Activated CD4-positive, alpha-beta T cell treated with anti-CD3 and anti-CD28 coated beads for 36 hours (primary cell): ENCODE data around the gene CAMK1D. TPM values are rescaled to one million over a fixed set of nuclear protein-coding genes. Genes with fewer than 3 reads are reported as not detected.

ENCODE experiments used
- ATAC-seq: fragments of 200-7000 bp; cut with Tn5 transposase; one replicate; pipeline ENCODE4 v1.10.0; 2021; ENCODE audit warnings: mild to moderate bottlenecking, moderate library complexity
- CTCF ChIA-PET: fragments of 350-600 bp; sonication (Branson Sonifier 250); formaldehyde crosslinking; loops from one replicate; lab custom pipeline; 2021; ENCODE audit warnings: antibody characterized with exemption; lab: Charles Lee
- POLR2A ChIA-PET: fragments of 350-600 bp; sonication (Branson Sonifier 250); formaldehyde crosslinking; loops from one replicate; lab custom pipeline; 2021; ENCODE audit warnings: antibody characterized with exemption, inconsistent platforms; lab: Charles Lee
- DNase-seq: peaks from one replicate; pipeline ENCODE4 v3.0.0-alpha.2; 2020
- H3K27ac Mint-ChIP-seq: one replicate; pipeline ENCODE4 v1.8.0; 2021; ENCODE audit warnings: mixed read lengths
- H3K27me3 Mint-ChIP-seq: one replicate; pipeline ENCODE4 v1.8.0; 2021; ENCODE audit warnings: mixed read lengths
- H3K36me3 Mint-ChIP-seq: one replicate; pipeline ENCODE4 v1.8.0; 2021; ENCODE audit warnings: low read depth, mixed read lengths
- H3K4me1 Mint-ChIP-seq: one replicate; pipeline ENCODE4 v1.8.0; 2021; ENCODE audit warnings: mixed read lengths
- H3K4me3 Mint-ChIP-seq: one replicate; pipeline ENCODE4 v1.8.0; 2021; ENCODE audit warnings: mild to moderate bottlenecking, moderate library complexity, mixed read lengths
- H3K9me3 Mint-ChIP-seq: one replicate; pipeline ENCODE4 v1.8.0; 2021; ENCODE audit warnings: low read depth, mixed read lengths
- intact Hi-C, 2 experiments: fragments of 100-400 bp; cut with DNase I in 1 of 2; cut with micrococcal nuclease in 1 of 2; formaldehyde crosslinking; loops; one replicate each; pipeline versions ENCODE4 v1.14.2 to v1.15.1; 2022 to 2024; cut with DNase I, micrococcal nuclease
- total RNA-seq, 2 experiments: library from RNA; stranded (reverse); gene quantifications; one replicate each; pipeline ENCODE4 v1.2.3, GENCODE V29; 2021

The CAMK1D gene
- total RNA-seq, 2 experiments from 2014 or later = 16.0 to 16.3 TPM

DNA sequence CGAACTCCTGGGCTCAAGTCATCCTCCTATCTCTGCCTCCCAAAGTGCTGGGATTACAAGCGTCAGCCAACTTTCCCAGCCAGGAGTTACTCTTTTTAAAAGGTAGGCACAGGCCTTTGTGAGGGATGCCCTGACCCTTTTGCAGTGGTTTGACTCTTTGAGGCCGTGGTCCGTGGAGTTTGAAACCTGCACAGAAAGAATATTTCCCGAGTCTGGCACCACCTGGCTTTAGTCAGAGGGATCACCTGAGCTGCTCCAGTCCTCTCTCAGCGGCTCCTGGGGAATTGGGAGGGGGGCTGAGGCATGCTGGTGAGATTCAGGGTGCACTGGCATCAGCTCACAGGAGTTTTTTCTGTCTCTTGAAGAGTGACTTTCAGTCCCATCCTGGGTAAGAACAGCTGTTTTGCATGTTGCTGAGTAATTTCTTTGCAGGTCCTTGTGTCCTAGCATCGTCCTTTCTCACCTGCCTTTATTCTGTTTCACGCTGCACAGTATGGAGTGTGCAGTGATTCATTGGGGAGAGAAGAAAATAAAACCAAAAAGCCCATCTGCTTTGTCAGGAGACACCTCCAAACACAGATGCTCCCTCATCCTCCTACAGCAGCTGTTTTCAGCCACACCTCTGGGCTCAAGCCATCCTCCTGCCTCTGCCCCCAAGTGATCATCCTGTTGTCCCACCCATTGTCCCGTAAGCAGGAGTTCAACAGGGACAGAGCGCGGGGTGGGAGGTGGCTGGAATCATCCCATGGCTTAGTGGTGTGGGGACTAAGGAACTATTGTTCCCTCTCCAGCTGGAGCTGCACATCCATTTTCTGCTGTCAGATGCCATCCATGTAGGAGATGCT, 284.7 kb downstream of the CAMK1D start:
- peak overlapping the region; percentile 94 for H3K27ac Mint-ChIP-seq
- DNase-seq (no peak), ATAC-seq (peak; percentile 3)
- H3K9me3 Mint-ChIP-seq = no peaks in the 10 kb centered on the region
- no peak overlapping the region for H3K4me3 Mint-ChIP-seq
- intact Hi-C loops = no loop called here
- CTCF ChIA-PET = interaction anchor here (0.8 to 2.4 kb wide), 5 partner anchors 12 to 370 kb away, joined by 3 to 6 read pairs (median 3); no protein-coding TSS in a partner anchor
- no peaks in the 10 kb centered on the region for H3K27me3 Mint-ChIP-seq
- H3K4me1 Mint-ChIP-seq = peaks cover 71% of the 10 kb centered on the region
- no peaks in the 10 kb centered on the region for H3K36me3 Mint-ChIP-seq
- POLR2A ChIA-PET = interaction anchor here (0.6 to 1.3 kb wide), 4 partner anchors 43 to 438 kb away, joined by 3 to 4 read pairs (median 4); partner anchors contain the start of genes CDC123 and NUDT5

DNA sequence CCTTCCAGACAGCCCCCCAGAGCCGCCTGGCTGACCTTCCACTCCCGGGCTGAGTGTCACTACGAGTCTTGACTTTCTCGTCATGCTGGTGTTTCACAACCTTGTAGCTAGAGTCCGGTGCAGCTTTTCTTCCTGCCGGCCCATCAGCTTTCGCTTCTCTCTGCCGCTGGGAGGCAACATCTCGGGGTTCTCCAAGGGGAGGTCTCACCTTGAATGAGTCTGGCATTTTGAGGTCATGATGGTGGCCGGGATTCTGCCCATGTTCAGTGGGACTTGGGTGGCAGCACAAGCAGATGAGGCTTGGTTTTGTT, 285.2 kb downstream of the CAMK1D start:
- H3K27ac Mint-ChIP-seq = peak overlapping the region; percentile 94
- POLR2A ChIA-PET = interaction anchor here (0.8 to 1.3 kb wide), 3 partner anchors 44 to 439 kb away, joined by 3 to 4 read pairs (median 3); partner anchors contain the start of genes CDC123 and NUDT5
- CTCF ChIA-PET = interaction anchor here (0.9 to 2.4 kb wide), 4 partner anchors 12 to 370 kb away, joined by 3 to 6 read pairs (median 4); no protein-coding TSS in a partner anchor
- intact Hi-C loops = no loop called here
- H3K4me3 Mint-ChIP-seq = peak overlapping the region; percentile 56
- ATAC-seq (no peak), DNase-seq (peak; percentile 20)
- peaks cover 65% of the 10 kb centered on the region for H3K4me1 Mint-ChIP-seq
- no peaks in the 10 kb centered on the region for H3K27me3 Mint-ChIP-seq
- no peaks in the 10 kb centered on the region for H3K9me3 Mint-ChIP-seq
- H3K36me3 Mint-ChIP-seq = no peaks in the 10 kb centered on the region

DNA sequence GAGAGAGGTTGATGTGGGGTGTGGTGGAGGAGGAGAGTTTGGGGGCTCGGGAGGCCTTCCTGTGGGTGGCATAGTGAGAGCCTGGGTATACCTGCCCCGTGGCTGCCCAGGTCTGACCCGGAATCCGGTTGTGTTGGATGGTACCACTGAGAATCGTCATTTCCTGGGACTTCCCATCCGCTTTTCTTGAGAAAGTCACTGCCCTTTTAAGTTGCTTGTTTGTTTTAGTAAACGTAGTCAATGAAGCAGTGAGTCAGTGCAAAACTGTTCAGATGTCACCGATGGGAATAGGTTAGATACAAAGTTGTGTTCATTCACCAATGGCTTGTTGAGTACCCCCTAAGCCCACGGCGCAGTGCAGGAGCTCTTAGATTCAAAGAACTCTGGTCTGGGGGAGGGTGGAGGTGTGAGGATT, 285.8 kb downstream of the CAMK1D start:
- ChIA-PET CTCF (interaction anchor here (2.2 to 2.4 kb wide), 2 partner anchors 21 to 371 kb away, joined by 5 to 9 read pairs; no protein-coding TSS in a partner anchor), POLR2A (interaction anchor here (0.8 to 1.3 kb wide), 3 partner anchors 44 to 439 kb away, joined by 3 to 4 read pairs (median 4); partner anchors contain the start of genes CDC123 and NUDT5)
- Mint-ChIP-seq H3K27me3 (no peaks in the 10 kb centered on the region), H3K4me1 (peaks cover 59% of the 10 kb centered on the region), H3K27ac (peak overlapping the region; percentile 94), H3K9me3 (no peaks in the 10 kb centered on the region), H3K4me3 (peak overlapping the region; percentile 56), H3K36me3 (no peaks in the 10 kb centered on the region)
- intact Hi-C loops = loop anchor here (1.0 to 5.0 kb wide), 4 partner anchors 21 to 187 kb away; no protein-coding TSS in a partner anchor
- DNase-seq (peak; percentile 70), ATAC-seq (peak; percentile 82)

DNA sequence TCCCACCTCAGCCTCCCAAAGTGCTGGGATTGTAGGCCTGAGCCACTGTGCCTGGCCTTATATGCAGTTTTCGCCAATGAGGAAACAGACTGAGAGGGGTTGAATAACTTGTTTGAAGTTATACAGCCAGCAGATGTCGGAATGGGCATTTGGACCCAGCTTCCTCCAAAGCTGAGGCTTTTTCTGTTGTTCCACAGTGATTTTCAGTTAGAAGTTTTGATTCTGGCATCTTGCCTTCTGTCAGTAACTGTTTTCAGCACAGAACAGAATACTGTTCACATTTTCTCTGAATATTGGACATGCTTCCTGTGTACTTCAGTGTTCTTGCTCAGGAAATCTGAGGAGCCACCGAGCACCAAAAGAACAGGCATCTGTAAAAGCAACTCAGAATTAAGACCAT, 287.2 kb downstream of the CAMK1D start:
- CTCF ChIA-PET = interaction anchor here (2.2 kb wide), 1 partner anchor 20 kb away, joined by 9 read pairs; no protein-coding TSS in a partner anchor
- Mint-ChIP-seq H3K9me3 (no peaks in the 10 kb centered on the region), H3K36me3 (no peaks in the 10 kb centered on the region), H3K27ac (peak overlapping the region; percentile 94), H3K27me3 (no peaks in the 10 kb centered on the region), H3K4me1 (peaks cover 57% of the 10 kb centered on the region), H3K4me3 (no peak overlapping the region)
- DNase-seq (no peak), ATAC-seq (no peak)
- intact Hi-C loops = loop anchor here in 1 of 2 experiments (5.0 kb wide), 1 partner anchor 44 kb away; no protein-coding TSS in a partner anchor
- POLR2A ChIA-PET = interaction anchor here (0.6 kb wide), 1 partner anchor 42 kb away, joined by 3 read pairs; no protein-coding TSS in a partner anchor

DNA sequence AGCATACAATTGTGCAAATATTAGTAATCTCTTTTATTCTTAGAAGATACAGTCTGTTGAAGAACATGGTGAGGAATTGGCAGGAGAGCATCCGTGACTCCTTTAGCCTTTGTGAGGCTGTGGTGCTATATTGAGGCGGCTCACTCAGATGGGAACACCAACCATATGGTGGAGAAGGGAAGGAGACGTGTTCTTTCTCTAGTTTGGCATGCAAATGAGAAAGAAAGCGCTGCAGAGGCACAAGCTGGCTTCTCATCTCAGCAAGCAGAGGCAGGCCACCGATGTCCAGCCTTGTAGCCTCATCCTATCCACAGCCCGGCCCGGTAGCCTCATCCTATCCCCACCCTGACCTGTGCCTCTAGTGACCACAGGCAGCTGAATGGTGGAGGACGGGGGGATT, 288.3 kb downstream of the CAMK1D start:
- DNase-seq (no peak), ATAC-seq (no peak)
- no peak overlapping the region for H3K4me3 Mint-ChIP-seq
- H3K27me3 Mint-ChIP-seq = no peaks in the 10 kb centered on the region
- H3K4me1 Mint-ChIP-seq = peaks cover 59% of the 10 kb centered on the region
- H3K9me3 Mint-ChIP-seq = no peaks in the 10 kb centered on the region
- CTCF ChIA-PET = interaction anchor here (1.9 kb wide), 1 partner anchor 19 kb away, joined by 8 read pairs; no protein-coding TSS in a partner anchor
- POLR2A ChIA-PET = no interaction called here
- H3K36me3 Mint-ChIP-seq = no peaks in the 10 kb centered on the region
- H3K27ac Mint-ChIP-seq = no peak overlapping the region
- intact Hi-C loops = loop anchor here in 1 of 2 experiments (5.0 kb wide), 1 partner anchor 45 kb away; no protein-coding TSS in a partner anchor

DNA sequence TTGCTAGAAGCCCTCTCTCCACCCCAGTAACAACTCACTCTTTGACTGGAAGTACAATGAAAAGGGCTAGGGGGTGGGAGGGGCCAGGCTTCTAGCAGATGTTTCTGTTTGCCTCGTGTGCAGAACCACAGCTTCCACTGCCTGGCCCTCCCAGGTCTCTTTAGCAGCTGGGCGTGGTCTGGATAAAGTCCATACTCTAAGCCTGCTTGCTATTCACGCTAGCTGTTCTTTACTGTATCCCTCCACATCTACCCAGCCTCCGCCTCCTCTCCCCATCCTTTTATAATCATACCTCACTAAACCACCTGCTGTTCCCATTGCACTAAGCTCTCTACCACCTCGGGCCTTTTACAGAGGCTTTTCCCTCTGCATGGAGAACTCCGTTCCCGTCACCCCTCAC, 288.8 kb downstream of the CAMK1D start:
- no peak overlapping the region for H3K4me3 Mint-ChIP-seq
- ChIA-PET CTCF (interaction anchor here (1.9 kb wide), 1 partner anchor 18 kb away, joined by 8 read pairs; no protein-coding TSS in a partner anchor), POLR2A (no interaction called here)
- DNase-seq (peak; percentile 74), ATAC-seq (peak; percentile 49)
- intact Hi-C loops = loop anchor here in 1 of 2 experiments (5.0 kb wide), 1 partner anchor 46 kb away; no protein-coding TSS in a partner anchor
- H3K36me3 Mint-ChIP-seq = no peaks in the 10 kb centered on the region
- H3K9me3 Mint-ChIP-seq = no peaks in the 10 kb centered on the region
- H3K4me1 Mint-ChIP-seq = peaks cover 56% of the 10 kb centered on the region
- no peak overlapping the region for H3K27ac Mint-ChIP-seq
- H3K27me3 Mint-ChIP-seq = no peaks in the 10 kb centered on the region

DNA sequence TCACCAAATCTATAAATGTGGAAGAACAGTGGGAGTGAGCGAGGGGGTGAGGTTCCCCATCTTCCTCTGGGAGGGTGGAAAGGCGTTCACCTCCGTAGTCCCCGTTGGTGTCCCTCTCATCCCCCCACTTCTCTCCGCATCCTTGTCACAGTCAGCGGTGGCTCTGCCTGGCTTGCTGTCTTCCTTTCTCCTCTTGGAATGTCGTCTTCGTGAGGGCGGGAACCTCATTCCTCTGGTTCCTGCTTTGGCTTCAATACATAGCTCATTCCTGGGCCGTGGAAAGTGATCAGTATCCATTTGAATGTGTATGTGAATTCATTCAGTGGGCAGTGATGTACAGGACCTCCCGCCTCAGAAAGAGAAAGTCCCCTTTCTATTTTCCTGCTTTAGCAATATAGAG, 289.4 kb downstream of the CAMK1D start:
- Mint-ChIP-seq H3K27me3 (no peaks in the 10 kb centered on the region), H3K9me3 (no peaks in the 10 kb centered on the region), H3K36me3 (no peaks in the 10 kb centered on the region), H3K27ac (peak overlapping the region; percentile 53), H3K4me1 (peaks cover 60% of the 10 kb centered on the region), H3K4me3 (no peak overlapping the region)
- ChIA-PET POLR2A (interaction anchor here (1.1 kb wide), 1 partner anchor 9 kb away, joined by 6 read pairs; no protein-coding TSS in a partner anchor), CTCF (interaction anchor here (0.7 to 1.9 kb wide), 3 partner anchors 14 to 44 kb away, joined by 3 to 8 read pairs (median 3); no protein-coding TSS in a partner anchor)
- DNase-seq (no peak), ATAC-seq (no peak)
- intact Hi-C loops = loop anchor here in 1 of 2 experiments (5.0 kb wide), 1 partner anchor 46 kb away; no protein-coding TSS in a partner anchor

DNA sequence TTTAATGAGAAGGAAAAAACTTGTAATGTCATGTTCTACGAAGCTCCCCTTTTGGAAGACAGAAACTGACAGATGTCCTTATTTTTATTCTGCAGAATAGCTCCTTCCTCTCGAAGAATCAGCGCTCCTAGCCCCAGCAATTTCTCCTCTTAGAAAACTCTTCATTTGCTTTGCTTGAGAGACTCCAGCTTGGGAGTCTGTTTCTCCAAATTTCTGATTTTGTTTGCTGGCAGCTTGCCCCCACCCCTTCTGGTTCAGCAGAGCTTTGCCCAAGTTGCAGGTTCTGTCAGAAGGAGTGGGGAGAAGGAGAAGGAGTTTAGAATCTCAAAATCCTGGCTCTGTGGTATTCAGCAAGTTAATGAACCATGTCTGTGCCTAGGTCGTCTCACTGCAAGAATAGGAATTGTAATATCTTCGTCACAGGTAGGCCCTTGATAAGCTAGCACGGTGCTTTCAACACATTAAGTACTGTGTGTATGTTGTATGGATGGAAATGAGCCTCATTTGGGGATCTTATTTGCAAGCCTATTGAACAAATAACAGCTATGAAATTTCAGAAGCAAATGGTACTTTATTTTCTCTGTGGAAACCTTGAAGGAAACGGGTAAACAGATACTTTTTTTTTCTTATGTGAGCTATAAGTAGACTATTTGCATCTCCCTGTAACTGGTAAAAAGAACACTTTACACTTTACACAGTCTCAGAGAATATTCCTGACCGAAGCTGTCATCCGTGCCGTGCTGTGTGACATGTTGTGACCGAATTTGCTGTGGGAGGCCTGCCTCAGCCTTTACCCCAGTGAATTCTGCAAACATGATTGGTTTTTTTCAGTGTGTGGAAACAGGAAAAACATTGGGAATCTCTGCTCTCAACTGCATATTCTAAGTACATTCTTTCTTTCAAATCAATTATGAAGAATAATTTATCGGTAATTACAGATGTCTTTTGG, 290.9 kb downstream of the CAMK1D start:
- no peaks in the 10 kb centered on the region for H3K9me3 Mint-ChIP-seq
- intact Hi-C loops = loop anchor here in 1 of 2 experiments (5.0 kb wide), 1 partner anchor 48 kb away; no protein-coding TSS in a partner anchor
- H3K4me3 Mint-ChIP-seq = no peak overlapping the region
- H3K4me1 Mint-ChIP-seq = peaks cover 60% of the 10 kb centered on the region
- ChIA-PET CTCF (interaction anchor here (0.6 to 2.2 kb wide), 3 partner anchors 11 to 32 kb away, joined by 3 to 16 read pairs (median 3); no protein-coding TSS in a partner anchor), POLR2A (interaction anchor here (1.1 kb wide), 1 partner anchor 8 kb away, joined by 6 read pairs; no protein-coding TSS in a partner anchor)
- no peaks in the 10 kb centered on the region for H3K27me3 Mint-ChIP-seq
- DNase-seq (no peak), ATAC-seq (no peak)
- no peak overlapping the region for H3K27ac Mint-ChIP-seq
- H3K36me3 Mint-ChIP-seq = no peaks in the 10 kb centered on the region

DNA sequence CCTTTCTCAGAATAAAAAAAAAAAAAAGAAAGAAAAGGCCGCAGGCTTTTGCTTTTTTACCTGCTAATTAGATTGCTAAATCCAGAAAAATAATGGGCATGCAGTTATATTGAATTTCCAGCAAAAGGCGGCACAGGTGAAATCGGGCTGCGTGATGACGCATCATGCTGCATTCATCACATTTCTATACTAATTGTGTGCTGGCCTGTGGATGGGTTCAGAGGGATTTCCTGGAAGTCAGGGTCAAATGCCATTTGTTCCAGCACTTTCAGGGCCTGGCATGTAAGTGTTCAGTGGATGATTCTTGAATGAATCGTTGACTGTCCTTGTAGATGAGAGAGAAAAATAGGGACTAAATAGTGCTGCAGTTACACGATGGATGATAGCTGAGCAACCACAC, 292.7 kb downstream of the CAMK1D start:
- H3K27me3 Mint-ChIP-seq = no peaks in the 10 kb centered on the region

DNA sequence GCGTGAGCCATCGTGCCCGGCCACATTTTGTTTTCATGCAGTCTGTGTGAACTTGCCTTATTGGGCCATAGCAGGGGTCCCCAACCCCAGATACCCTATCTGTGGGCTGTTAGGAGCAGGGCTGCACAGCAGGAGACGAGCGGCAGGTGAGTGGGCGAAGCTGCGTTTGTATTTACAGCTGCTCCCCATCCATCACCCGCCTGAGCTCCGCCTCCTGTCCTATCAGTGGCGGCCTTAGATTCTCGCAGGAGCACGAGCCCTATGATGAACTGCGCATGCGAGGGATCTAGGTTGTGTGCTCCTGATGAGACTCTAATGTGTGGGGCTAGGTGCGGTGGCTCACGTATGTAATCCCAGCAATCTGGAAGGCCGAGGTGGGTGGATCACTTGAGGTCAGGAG, 293.9 kb downstream of the CAMK1D start:
- no peaks in the 10 kb centered on the region for H3K36me3 Mint-ChIP-seq
- POLR2A ChIA-PET = no interaction called here
- CTCF ChIA-PET = interaction anchor here (2.2 to 2.8 kb wide), 2 partner anchors 12 to 13 kb away, joined by 6 to 17 read pairs; no protein-coding TSS in a partner anchor

More for the DNA sequence above, 292.7 kb downstream of the CAMK1D start:
- Mint-ChIP-seq H3K4me3 (no peak overlapping the region), H3K27ac (no peak overlapping the region), H3K4me1 (peaks cover 48% of the 10 kb centered on the region), H3K9me3 (no peaks in the 10 kb centered on the region), H3K36me3 (no peaks in the 10 kb centered on the region)
- ChIA-PET CTCF (interaction anchor here (2.8 kb wide), 1 partner anchor 14 kb away, joined by 17 read pairs; no protein-coding TSS in a partner anchor), POLR2A (no interaction called here)
- ATAC-seq = no peak
- DNase-seq = no peak
- intact Hi-C loops = no loop called here

More for the DNA sequence above, 293.9 kb downstream of the CAMK1D start:
- DNase-seq (no peak), ATAC-seq (no peak)
- intact Hi-C loops = no loop called here
- Mint-ChIP-seq H3K4me1 (peaks cover 35% of the 10 kb centered on the region), H3K27ac (no peak overlapping the region), H3K9me3 (no peaks in the 10 kb centered on the region), H3K4me3 (no peak overlapping the region), H3K27me3 (no peaks in the 10 kb centered on the region)
